ENCODE data around the gene RAD51B.
A peak's percentile ranks its signal among the peaks of the same experiment; 100 is the strongest.

The RAD51B gene

DNA sequence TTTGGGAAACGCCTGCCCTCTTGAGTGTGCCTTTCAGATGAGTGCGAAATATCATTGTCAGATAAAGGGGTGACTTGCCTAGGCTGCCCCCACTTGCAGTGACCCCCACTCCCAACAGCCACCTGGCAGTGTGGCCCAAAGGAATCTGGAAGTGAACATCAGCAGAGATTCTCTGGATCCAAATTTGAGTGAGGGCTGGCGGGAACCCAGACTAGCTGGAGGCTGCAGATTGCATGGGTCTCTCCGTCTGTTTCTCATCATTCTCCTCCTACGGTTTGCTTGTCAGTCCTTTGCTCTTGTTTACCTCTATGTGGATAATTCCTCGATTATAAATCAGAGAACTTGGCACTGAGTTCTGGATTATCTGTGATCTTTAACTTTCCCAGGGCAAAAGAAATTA, 692.5 kb downstream of the RAD51B start:
- H3K27me3 Mint-ChIP-seq (ENCODE audit: low read depth): no peaks in the 10 kb centered on the region

DNA sequence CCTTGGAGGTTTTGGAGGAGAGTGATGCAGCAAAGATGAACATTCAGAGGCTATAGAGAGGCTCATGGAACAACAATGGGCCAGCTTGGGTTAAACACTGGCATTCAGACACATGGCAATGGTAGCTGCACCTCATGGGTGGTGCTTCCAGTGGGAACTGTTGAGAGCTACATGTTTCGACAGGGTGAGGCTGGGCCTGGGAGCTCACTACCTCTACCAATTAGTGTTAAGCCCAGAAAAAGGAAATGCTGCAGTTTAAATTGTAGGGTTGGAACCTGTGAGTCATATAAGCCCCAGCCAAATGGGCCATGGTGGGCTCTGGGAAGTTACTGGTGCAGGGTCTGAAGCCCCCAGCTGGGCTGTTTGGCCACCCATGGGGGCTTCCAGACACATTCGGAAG, 693.6 kb downstream of the RAD51B start:
- H3K36me3 Mint-ChIP-seq (ENCODE audit: low read depth): no peaks in the 10 kb centered on the region
- H3K4me1 Mint-ChIP-seq: peaks cover 82% of the 10 kb centered on the region
- H3K27me3 Mint-ChIP-seq (ENCODE audit: low read depth): no peaks in the 10 kb centered on the region
- TF ChIP-seq, protein P1, sequence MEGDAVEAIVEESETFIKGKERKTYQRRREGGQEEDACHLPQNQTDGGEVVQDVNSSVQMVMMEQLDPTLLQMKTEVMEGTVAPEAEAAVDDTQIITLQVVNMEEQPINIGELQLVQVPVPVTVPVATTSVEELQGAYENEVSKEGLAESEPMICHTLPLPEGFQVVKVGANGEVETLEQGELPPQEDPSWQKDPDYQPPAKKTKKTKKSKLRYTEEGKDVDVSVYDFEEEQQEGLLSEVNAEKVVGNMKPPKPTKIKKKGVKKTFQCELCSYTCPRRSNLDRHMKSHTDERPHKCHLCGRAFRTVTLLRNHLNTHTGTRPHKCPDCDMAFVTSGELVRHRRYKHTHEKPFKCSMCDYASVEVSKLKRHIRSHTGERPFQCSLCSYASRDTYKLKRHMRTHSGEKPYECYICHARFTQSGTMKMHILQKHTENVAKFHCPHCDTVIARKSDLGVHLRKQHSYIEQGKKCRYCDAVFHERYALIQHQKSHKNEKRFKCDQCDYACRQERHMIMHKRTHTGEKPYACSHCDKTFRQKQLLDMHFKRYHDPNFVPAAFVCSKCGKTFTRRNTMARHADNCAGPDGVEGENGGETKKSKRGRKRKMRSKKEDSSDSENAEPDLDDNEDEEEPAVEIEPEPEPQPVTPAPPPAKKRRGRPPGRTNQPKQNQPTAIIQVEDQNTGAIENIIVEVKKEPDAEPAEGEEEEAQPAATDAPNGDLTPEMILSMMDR (IDR thresholded peaks at IDR 0.05; ENCODE audit: unreplicated experiment in 3 of 3): no peak
- peak overlapping the region; percentile 90 to 97 (median 97) for H3K27ac Mint-ChIP-seq
- H3K4me3 Mint-ChIP-seq: no peak overlapping the region
- no peaks in the 10 kb centered on the region for H3K9me3 Mint-ChIP-seq

More for the DNA sequence above, 692.5 kb downstream of the RAD51B start:
- Mint-ChIP-seq H3K4me3 (no peak overlapping the region), H3K9me3 (no peaks in the 10 kb centered on the region), H3K4me1 (peaks cover 78% of the 10 kb centered on the region), H3K36me3 (ENCODE audit: low read depth) (no peaks in the 10 kb centered on the region), H3K27ac (peak overlapping the region; percentile 90 to 97 (median 97))
- TF ChIP-seq, protein P1 (IDR thresholded peaks at IDR 0.05; ENCODE audit: unreplicated experiment in 3 of 3): no peak

DNA sequence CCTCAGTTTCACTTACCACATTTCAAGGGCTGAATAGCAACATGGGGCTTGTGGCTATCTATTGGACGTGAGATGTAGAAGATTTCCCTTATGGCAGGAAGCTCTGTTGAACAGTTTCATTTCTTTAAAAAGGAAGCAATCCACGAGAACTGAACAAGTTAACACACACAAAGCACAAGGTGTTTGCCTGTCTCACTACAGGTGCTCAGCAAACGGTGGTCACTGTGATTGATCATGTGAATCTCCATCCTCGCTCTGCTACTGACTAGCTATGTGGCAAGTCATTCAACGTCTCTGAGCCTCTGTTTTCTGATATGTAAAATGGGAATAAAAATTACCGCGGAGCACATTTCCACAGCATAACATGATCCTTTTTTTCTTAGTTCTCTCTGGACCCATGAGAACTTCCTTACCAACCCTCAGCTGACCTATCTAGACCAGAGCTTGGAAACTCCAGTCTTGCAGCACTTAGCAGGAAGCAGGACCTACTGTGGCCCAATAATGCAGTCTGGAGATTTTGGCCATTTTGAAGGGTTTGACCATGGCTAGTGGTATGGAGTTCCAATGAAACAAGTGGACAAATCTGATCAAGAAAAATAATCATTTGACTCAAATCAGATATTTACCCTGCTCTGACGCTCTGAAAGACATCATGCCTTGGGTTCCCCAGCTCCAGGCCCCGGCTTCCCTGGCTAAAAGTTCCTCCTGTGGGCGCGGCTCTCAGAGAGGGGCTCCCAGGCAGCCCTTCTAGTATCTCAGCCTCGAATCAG, 694.4 kb downstream of the RAD51B start:
- TF ChIP-seq, protein P1 (IDR thresholded peaks at IDR 0.05; ENCODE audit: unreplicated experiment in 3 of 3): no peak

DNA sequence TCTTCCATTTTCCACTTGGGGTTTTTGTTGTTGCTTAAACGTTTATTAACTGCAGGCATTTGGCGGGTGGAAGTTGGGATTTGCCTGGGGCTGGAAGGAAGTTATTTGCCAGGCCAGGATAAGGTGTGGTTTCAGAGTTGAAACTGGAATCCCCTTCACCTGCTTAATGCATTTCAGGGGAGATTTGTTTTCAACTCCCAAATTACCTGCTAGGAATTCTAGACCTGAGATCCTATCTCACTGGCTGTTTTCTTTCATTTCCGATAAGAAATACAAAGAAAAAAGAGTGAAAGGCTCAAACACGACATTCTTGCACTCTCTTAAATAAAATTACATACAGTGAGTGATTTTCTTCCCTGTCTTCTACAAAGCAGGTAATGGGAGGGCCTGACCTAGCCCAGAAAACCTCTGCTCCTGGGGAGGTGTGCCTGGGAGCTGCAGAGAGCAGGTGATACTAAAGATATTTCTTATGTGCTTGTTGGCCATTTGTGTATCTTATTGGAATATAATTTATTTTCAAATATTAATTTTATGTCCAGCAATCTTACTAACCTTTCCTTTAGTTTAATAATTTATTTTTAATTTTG, 695.1 kb downstream of the RAD51B start:
- Mint-ChIP-seq H3K27me3 (ENCODE audit: low read depth) (no peaks in the 10 kb centered on the region), H3K4me1 (peaks cover 86% of the 10 kb centered on the region), H3K36me3 (ENCODE audit: low read depth) (no peaks in the 10 kb centered on the region), H3K27ac (peak overlapping the region; percentile 68 to 97 (median 97)), H3K9me3 (no peaks in the 10 kb centered on the region), H3K4me3 (no peak overlapping the region)
- TF ChIP-seq, protein P1 (IDR thresholded peaks at IDR 0.05; ENCODE audit: unreplicated experiment in 3 of 3): no peak

More for the DNA sequence above, 694.4 kb downstream of the RAD51B start:
- Mint-ChIP-seq H3K9me3 (no peaks in the 10 kb centered on the region), H3K4me1 (peaks cover 86% of the 10 kb centered on the region), H3K27ac (peak overlapping the region; percentile 68 to 97 (median 97)), H3K36me3 (ENCODE audit: low read depth) (no peaks in the 10 kb centered on the region), H3K4me3 (no peak overlapping the region), H3K27me3 (ENCODE audit: low read depth) (no peaks in the 10 kb centered on the region)

DNA sequence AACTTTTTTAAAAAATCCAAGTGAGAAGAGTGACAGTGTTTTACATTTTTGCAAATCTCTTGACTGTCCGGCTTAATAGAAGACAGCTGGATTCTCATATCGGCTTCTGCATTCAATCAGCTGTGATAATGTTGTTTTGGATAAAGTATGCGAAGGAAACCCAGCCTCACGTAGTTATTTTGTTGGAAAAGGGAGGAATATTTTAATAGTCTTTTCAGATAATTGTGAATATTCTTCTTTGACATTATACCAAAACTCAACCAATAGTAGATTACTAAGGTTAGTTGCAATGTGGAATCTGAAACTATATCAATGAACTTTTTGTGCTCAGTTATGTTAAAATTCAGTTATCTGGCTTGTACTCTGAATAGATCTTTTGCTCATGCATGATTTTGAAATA, 696.8 kb downstream of the RAD51B start:
- Mint-ChIP-seq H3K4me3 (peak overlapping the region in 1 of 3 experiments; percentile 44), H3K36me3 (ENCODE audit: low read depth) (no peaks in the 10 kb centered on the region), H3K4me1 (peaks cover 86% of the 10 kb centered on the region), H3K27me3 (ENCODE audit: low read depth) (no peaks in the 10 kb centered on the region), H3K9me3 (no peaks in the 10 kb centered on the region), H3K27ac (peak overlapping the region; percentile 56 to 100 (median 99))
- TF ChIP-seq, protein P1 (IDR thresholded peaks at IDR 0.05; ENCODE audit: unreplicated experiment in 3 of 3): no peak

All from nephron (organoid).